ENCODE results near the gene PEX7. TPM values are rescaled to one million over a fixed set of nuclear protein-coding genes. Genes with fewer than 3 reads are reported as not detected.

Gene PEX7
- total and polyA plus RNA-seq, 10 of the 15 experiments (the other 5 are each of a cell fraction or from before 2014, with no cell fraction given), result 0.58 to 12.4 (median 8.8) TPM

DNA sequence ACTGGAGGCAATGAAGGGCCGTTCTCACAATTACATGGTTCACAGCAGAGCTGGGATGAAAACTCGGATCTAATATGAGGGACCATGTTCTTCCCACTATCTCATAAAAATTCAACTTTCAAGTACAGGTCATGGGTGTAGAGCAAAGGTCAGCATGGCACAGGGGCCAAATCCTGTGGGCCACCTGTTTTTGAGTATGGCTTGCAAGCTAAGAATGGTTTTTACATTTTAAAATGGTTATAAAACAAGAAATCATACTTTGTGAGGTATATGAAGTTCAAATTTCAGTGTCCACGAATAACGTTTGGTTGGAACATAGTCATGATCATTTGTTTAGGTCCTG is 34.7 kb upstream of the PEX7 start:
- Histone ChIP-seq H2AFZ (ENCODE audit: control insufficient read depth, low read depth, low read length) (no peak overlapping the region), H3K27me3 (replicated peaks in 1 of 2; ENCODE audit: control insufficient read depth in 2 of 2, insufficient read depth in 2 of 2, low read length in 1 of 2) (no peaks in the 10 kb centered on the region), H3K4me2 (ENCODE audit: control insufficient read depth, insufficient read depth) (peak overlapping the region; percentile 92), H4K20me1 (ENCODE audit: control insufficient read depth, insufficient read depth) (no peaks in the 10 kb centered on the region), H3K36me3 (ENCODE audit: control insufficient read depth in 2 of 2, insufficient read depth in 2 of 2, low read length in 1 of 2) (peaks cover 2 to 17% of the 10 kb centered on the region in 2 experiments; a peak in 3 of 4 replicates), H3K4me3 (peak overlapping the region; percentile 71), H3K4me1 (ENCODE audit: control insufficient read depth, insufficient read depth, low read length) (peaks cover 22% of the 10 kb centered on the region), H3K79me2 (ENCODE audit: control insufficient read depth, insufficient read depth, low read length) (peaks cover 99% of the 10 kb centered on the region), H3K27ac (ENCODE audit: control insufficient read depth, insufficient read depth) (peak overlapping the region; percentile 98), H3K9ac (ENCODE audit: control insufficient read depth, insufficient read depth, low read length) (peak overlapping the region; percentile 76), H3K9me3 (replicated peaks; ENCODE audit: control insufficient read depth, insufficient read depth, low read length) (no peaks in the 10 kb centered on the region)
- 44% methylated on average over 4 of the region's 4 CpGs for WGBS (ENCODE audit: insufficient coverage, insufficient replicate concordance, low lambda C conversion rate, missing lambda C conversion rate)
- BruUV-seq (replicated peaks), result no TSS peak
- FAIRE-seq (no peak), ATAC-seq (no peak), DNase-seq (ENCODE audit: low read depth, low spot score) (no peak)
- in situ Hi-C loops (cut with MboI), result loop anchor here (5.0 kb wide), 1 partner anchor 70 kb away; no protein-coding TSS in a partner anchor
- intact Hi-C loops (cut with micrococcal nuclease; ENCODE audit: unreplicated experiment), result loop anchor here (1.0 kb wide), 1 partner anchor 23 kb away; no protein-coding TSS in a partner anchor
- CTCF ChIA-PET, result interaction anchor here (0.6 to 9.8 kb wide), 12 partner anchors 12 to 730 kb away, joined by 3 to 411 read pairs (median 8); no protein-coding TSS in a partner anchor
- POLR2A ChIA-PET, result interaction anchor here (1.5 to 10.1 kb wide), 6 partner anchors 15 to 143 kb away, joined by 7 to 265 read pairs (median 109); no protein-coding TSS in a partner anchor
- SMC1A ChIA-PET (ENCODE audit: uncharacterized antibody, unreplicated experiment), result interaction anchor here (0.8 to 13.3 kb wide), 14 partner anchors 14 to 603 kb away, joined by 3 to 446 read pairs (median 8); no protein-coding TSS in a partner anchor
- RAD21 ChIA-PET (ENCODE audit: unreplicated experiment), result interaction anchor here (0.5 to 12.6 kb wide), 12 partner anchors 15 to 498 kb away, joined by 3 to 405 read pairs (median 6); partner anchors contain the start of gene BCLAF1
- 0 out of 2 replicates have a peak, but pooled peaks have one; percentile 28 for TF ChIP-seq NFIC (IDR thresholded peaks at IDR 0.05; ENCODE audit: low read depth, low read length)
- TF ChIP-seq ZSCAN29 (IDR thresholded peaks at IDR 0.05), result no peak
- TF ChIP-seq, protein P1, sequence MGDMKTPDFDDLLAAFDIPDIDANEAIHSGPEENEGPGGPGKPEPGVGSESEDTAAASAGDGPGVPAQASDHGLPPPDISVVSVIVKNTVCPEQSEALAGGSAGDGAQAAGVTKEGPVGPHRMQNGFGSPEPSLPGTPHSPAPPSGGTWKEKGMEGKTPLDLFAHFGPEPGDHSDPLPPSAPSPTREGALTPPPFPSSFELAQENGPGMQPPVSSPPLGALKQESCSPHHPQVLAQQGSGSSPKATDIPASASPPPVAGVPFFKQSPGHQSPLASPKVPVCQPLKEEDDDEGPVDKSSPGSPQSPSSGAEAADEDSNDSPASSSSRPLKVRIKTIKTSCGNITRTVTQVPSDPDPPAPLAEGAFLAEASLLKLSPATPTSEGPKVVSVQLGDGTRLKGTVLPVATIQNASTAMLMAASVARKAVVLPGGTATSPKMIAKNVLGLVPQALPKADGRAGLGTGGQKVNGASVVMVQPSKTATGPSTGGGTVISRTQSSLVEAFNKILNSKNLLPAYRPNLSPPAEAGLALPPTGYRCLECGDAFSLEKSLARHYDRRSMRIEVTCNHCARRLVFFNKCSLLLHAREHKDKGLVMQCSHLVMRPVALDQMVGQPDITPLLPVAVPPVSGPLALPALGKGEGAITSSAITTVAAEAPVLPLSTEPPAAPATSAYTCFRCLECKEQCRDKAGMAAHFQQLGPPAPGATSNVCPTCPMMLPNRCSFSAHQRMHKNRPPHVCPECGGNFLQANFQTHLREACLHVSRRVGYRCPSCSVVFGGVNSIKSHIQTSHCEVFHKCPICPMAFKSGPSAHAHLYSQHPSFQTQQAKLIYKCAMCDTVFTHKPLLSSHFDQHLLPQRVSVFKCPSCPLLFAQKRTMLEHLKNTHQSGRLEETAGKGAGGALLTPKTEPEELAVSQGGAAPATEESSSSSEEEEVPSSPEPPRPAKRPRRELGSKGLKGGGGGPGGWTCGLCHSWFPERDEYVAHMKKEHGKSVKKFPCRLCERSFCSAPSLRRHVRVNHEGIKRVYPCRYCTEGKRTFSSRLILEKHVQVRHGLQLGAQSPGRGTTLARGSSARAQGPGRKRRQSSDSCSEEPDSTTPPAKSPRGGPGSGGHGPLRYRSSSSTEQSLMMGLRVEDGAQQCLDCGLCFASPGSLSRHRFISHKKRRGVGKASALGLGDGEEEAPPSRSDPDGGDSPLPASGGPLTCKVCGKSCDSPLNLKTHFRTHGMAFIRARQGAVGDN (IDR thresholded peaks at IDR 0.05), result peak; percentile 63; the same call in 1 of the 2 replicates
- TF ChIP-seq NFXL1 (IDR thresholded peaks at IDR 0.05; ENCODE audit: borderline replicate concordance), result no peak
- TF ChIP-seq HDAC2 (IDR thresholded peaks at IDR 0.05), result no peak
- no peak for TF ChIP-seq TCF7 (IDR thresholded peaks at IDR 0.05; ENCODE audit: borderline replicate concordance)
- no peak for TF ChIP-seq GATAD2B (conservative IDR thresholded peaks at IDR 0.05; ENCODE audit: low read depth)
- no peak for TF ChIP-seq EZH2 (IDR thresholded peaks at IDR 0.05; ENCODE audit: borderline replicate concordance, control insufficient read depth, low read depth, low read length)
- TF ChIP-seq NR2C1 (IDR thresholded peaks at IDR 0.05), result peak; percentile 54; the same call in 1 of the 2 replicates
- no peak for TF ChIP-seq MYB (IDR thresholded peaks at IDR 0.05; ENCODE audit: borderline replicate concordance, low read depth, low read length)
- TF ChIP-seq CBFB (IDR thresholded peaks at IDR 0.05; ENCODE audit: low read depth), result no peak
- TF ChIP-seq, protein P2, sequence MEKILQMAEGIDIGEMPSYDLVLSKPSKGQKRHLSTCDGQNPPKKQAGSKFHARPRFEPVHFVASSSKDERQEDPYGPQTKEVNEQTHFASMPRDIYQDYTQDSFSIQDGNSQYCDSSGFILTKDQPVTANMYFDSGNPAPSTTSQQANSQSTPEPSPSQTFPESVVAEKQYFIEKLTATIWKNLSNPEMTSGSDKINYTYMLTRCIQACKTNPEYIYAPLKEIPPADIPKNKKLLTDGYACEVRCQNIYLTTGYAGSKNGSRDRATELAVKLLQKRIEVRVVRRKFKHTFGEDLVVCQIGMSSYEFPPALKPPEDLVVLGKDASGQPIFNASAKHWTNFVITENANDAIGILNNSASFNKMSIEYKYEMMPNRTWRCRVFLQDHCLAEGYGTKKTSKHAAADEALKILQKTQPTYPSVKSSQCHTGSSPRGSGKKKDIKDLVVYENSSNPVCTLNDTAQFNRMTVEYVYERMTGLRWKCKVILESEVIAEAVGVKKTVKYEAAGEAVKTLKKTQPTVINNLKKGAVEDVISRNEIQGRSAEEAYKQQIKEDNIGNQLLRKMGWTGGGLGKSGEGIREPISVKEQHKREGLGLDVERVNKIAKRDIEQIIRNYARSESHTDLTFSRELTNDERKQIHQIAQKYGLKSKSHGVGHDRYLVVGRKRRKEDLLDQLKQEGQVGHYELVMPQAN (conservative IDR thresholded peaks at IDR 0.05), result 0 out of 2 replicates have a peak, but pooled peaks have one; percentile 26
- no peak for TF ChIP-seq ETV6 (conservative IDR thresholded peaks at IDR 0.05 in 1 of 2, IDR thresholded peaks at IDR 0.05 in 1 of 2; ENCODE audit: borderline replicate concordance in 1 of 2, low read depth in 1 of 2)
- no peak for TF ChIP-seq TCF3 (IDR thresholded peaks at IDR 0.05; ENCODE audit: borderline replicate concordance, insufficient read depth, low read depth, low read length)
- no peak for TF ChIP-seq SREBF1 (IDR thresholded peaks at IDR 0.05; ENCODE audit: low read length)
- TF ChIP-seq POLR2AphosphoS5 (IDR thresholded peaks at IDR 0.05; ENCODE audit: low read length), result 0 out of 2 replicates have a peak, but pooled peaks have one; percentile 15
- no peak for TF ChIP-seq FOXM1 (IDR thresholded peaks at IDR 0.05; ENCODE audit: low read depth, low read length)
- 0 out of 2 replicates have a peak, but pooled peaks have one; percentile 5 for TF ChIP-seq ZNF217 (IDR thresholded peaks at IDR 0.05)
- TF ChIP-seq TARDBP (IDR thresholded peaks at IDR 0.05; ENCODE audit: borderline replicate concordance), result no peak
- no peak for TF ChIP-seq SRF (IDR thresholded peaks at IDR 0.05; ENCODE audit: low read depth in 2 of 2, low read length in 2 of 2)
